Fibroblast of skin of abdomen (primary cell): ENCODE data around the gene LPAR2.

Source experiments
- DNase-seq: peaks from one replicate; pipeline ENCODE4 v3.0.0-alpha.2; 2013

LPAR2 gene

GRCh38 chr19:19653597-19654147, 25.7 kb upstream of the LPAR2 start:
- DNase-seq = no peak

- DNase-seq = no peak
Measured at GRCh38 chr19:19652482-19653295, 24.7 kb upstream of the LPAR2 start.

- no peak for DNase-seq
Measured at GRCh38 chr19:19651076-19651475, 23.1 kb upstream of the LPAR2 start.

GRCh38 chr19:19650331-19650730, 22.3 kb upstream of the LPAR2 start:
- DNase-seq = no peak

- DNase-seq = no peak
Measured at GRCh38 chr19:19649580-19649995, 21.6 kb upstream of the LPAR2 start.

- no peak for DNase-seq
Measured at GRCh38 chr19:19649155-19649554, 21.1 kb upstream of the LPAR2 start.

- no peak for DNase-seq
Measured at GRCh38 chr19:19647037-19647835, 19.2 kb upstream of the LPAR2 start.

GRCh38 chr19:19645233-19645870, 17.3 kb upstream of the LPAR2 start:
- no peak for DNase-seq

GRCh38 chr19:19644054-19644388, 16.0 kb upstream of the LPAR2 start:
- DNase-seq = no peak

GRCh38 chr19:19643158-19644053, 15.4 kb upstream of the LPAR2 start, which contains the start of gene GMIP:
TSS of gene GMIP (minus strand) at chr19:19643657. CDS start at chr19:19643529, 128 bp downstream.
- DNase-seq = peak; percentile 45

GRCh38 chr19:19642506-19643157, 14.6 kb upstream of the LPAR2 start:
- no peak for DNase-seq

GRCh38 chr19:19637523-19638251, 9.7 kb upstream of the LPAR2 start:
- no peak for DNase-seq

- DNase-seq = no peak
Measured at GRCh38 chr19:19637186-19637522, 9.1 kb upstream of the LPAR2 start.

GRCh38 chr19:19636573-19637185, 8.7 kb upstream of the LPAR2 start:
- no peak for DNase-seq

GRCh38 chr19:19635313-19635702, 7.3 kb upstream of the LPAR2 start:
- DNase-seq = no peak

- no peak for DNase-seq
Measured at GRCh38 chr19:19634516-19635312, 6.7 kb upstream of the LPAR2 start.

GRCh38 chr19:19633711-19634515, 5.9 kb upstream of the LPAR2 start:
- DNase-seq = no peak

- DNase-seq = no peak
Measured at GRCh38 chr19:19632661-19633060, 4.6 kb upstream of the LPAR2 start.

GRCh38 chr19:19631346-19631745, 3.3 kb upstream of the LPAR2 start:
- no peak for DNase-seq
